HUES48 (cell line): ENCODE data around the gene NUDT5.
A peak's percentile ranks its signal among the peaks of the same experiment; 100 is the strongest.

Experiments
- H3K27ac ChIP-seq: one replicate; pipeline ENCODE4 v1.7.0; 2013; ENCODE audit warnings: low read depth, low read length, inconsistent platforms
- H3K27me3 ChIP-seq: 2 replicates; pipeline ENCODE4 v1.6.1; 2013; ENCODE audit warnings: mild to moderate bottlenecking, low read length; ENCODE audit not compliant: control insufficient read depth, insufficient read depth
- H3K36me3 ChIP-seq: 2 replicates; pipeline ENCODE4 v1.6.1; 2013; ENCODE audit warnings: low read length; ENCODE audit not compliant: control insufficient read depth, insufficient read depth
- H3K4me1 ChIP-seq: 2 replicates; pipeline ENCODE4 v1.6.1; 2013; ENCODE audit warnings: mild to moderate bottlenecking, low read length; ENCODE audit not compliant: control insufficient read depth, insufficient read depth
- H3K4me3 ChIP-seq: 2 replicates; pipeline ENCODE4 v1.5.1; 2013; ENCODE audit warnings: mild to moderate bottlenecking, low read depth, low read length
- H3K9ac ChIP-seq: 2 replicates; pipeline ENCODE4 v1.6.1; 2013; ENCODE audit warnings: mild to moderate bottlenecking, low read depth, low read length, moderate library complexity
- H3K9me3 ChIP-seq: 2 replicates; pipeline ENCODE4 v1.6.1; 2013; ENCODE audit warnings: low read length; ENCODE audit not compliant: control insufficient read depth, insufficient read depth

NUDT5 gene

GRCh38 chr10:12162927-12163326 lies 32.8 kb downstream of the NUDT5 start:
- no peak overlapping the region for H3K27ac ChIP-seq
- no peak overlapping the region for H3K9ac ChIP-seq
- no peaks in the 10 kb centered on the region for H3K27me3 ChIP-seq
- H3K36me3 ChIP-seq, result peaks cover 82% of the 10 kb centered on the region
- H3K4me3 ChIP-seq, result no peak overlapping the region
- H3K9me3 ChIP-seq, result no peaks in the 10 kb centered on the region
- H3K4me1 ChIP-seq, result no peaks in the 10 kb centered on the region

GRCh38 chr10:12160664-12161063 lies 35.0 kb downstream of the NUDT5 start:
- Histone ChIP-seq H3K4me3 (no peak overlapping the region), H3K36me3 (peaks cover 77% of the 10 kb centered on the region), H3K9ac (no peak overlapping the region), H3K27ac (no peak overlapping the region), H3K27me3 (no peaks in the 10 kb centered on the region), H3K9me3 (no peaks in the 10 kb centered on the region), H3K4me1 (no peaks in the 10 kb centered on the region)

GRCh38 chr10:12158111-12158510 lies 37.6 kb downstream of the NUDT5 start:
- H3K4me1 ChIP-seq, result no peaks in the 10 kb centered on the region
- no peak overlapping the region for H3K4me3 ChIP-seq
- H3K9ac ChIP-seq, result no peak overlapping the region
- no peak overlapping the region for H3K27ac ChIP-seq
- H3K9me3 ChIP-seq, result no peaks in the 10 kb centered on the region
- no peaks in the 10 kb centered on the region for H3K27me3 ChIP-seq
- H3K36me3 ChIP-seq, result peaks cover 66% of the 10 kb centered on the region

- Histone ChIP-seq H3K4me1 (no peaks in the 10 kb centered on the region), H3K9me3 (no peaks in the 10 kb centered on the region), H3K4me3 (no peak overlapping the region), H3K27ac (no peak overlapping the region), H3K27me3 (no peaks in the 10 kb centered on the region), H3K36me3 (peaks cover 51% of the 10 kb centered on the region), H3K9ac (no peak overlapping the region)
Measured at GRCh38 chr10:12156367-12157123, 39.1 kb downstream of the NUDT5 start.

GRCh38 chr10:12154516-12154915 lies 41.2 kb downstream of the NUDT5 start:
- Histone ChIP-seq H3K9me3 (no peaks in the 10 kb centered on the region), H3K27ac (no peak overlapping the region), H3K9ac (no peak overlapping the region), H3K27me3 (no peaks in the 10 kb centered on the region), H3K4me3 (no peak overlapping the region), H3K4me1 (no peaks in the 10 kb centered on the region), H3K36me3 (peaks cover 48% of the 10 kb centered on the region)

GRCh38 chr10:12150163-12150562 lies 45.5 kb downstream of the NUDT5 start:
- Histone ChIP-seq H3K9ac (no peak overlapping the region), H3K4me1 (no peaks in the 10 kb centered on the region), H3K36me3 (peaks cover 28% of the 10 kb centered on the region), H3K4me3 (no peak overlapping the region), H3K27me3 (no peaks in the 10 kb centered on the region), H3K9me3 (no peaks in the 10 kb centered on the region), H3K27ac (no peak overlapping the region)

GRCh38 chr10:12144538-12144937 lies 51.2 kb downstream of the NUDT5 start:
- Histone ChIP-seq H3K4me3 (no peak overlapping the region), H3K36me3 (peaks cover 47% of the 10 kb centered on the region), H3K9ac (no peak overlapping the region), H3K9me3 (no peaks in the 10 kb centered on the region), H3K27ac (no peak overlapping the region), H3K27me3 (no peaks in the 10 kb centered on the region), H3K4me1 (no peaks in the 10 kb centered on the region)

- Histone ChIP-seq H3K27me3 (no peaks in the 10 kb centered on the region), H3K9ac (no peak overlapping the region), H3K36me3 (peaks cover 68% of the 10 kb centered on the region), H3K27ac (no peak overlapping the region), H3K4me3 (no peak overlapping the region), H3K4me1 (no peaks in the 10 kb centered on the region), H3K9me3 (no peaks in the 10 kb centered on the region)
Measured at GRCh38 chr10:12140038-12140437, 55.7 kb downstream of the NUDT5 start.

- no peaks in the 10 kb centered on the region for H3K27me3 ChIP-seq
- H3K9me3 ChIP-seq, result no peaks in the 10 kb centered on the region
- no peak overlapping the region for H3K4me3 ChIP-seq
- H3K36me3 ChIP-seq, result peaks cover 37% of the 10 kb centered on the region
- H3K27ac ChIP-seq, result no peak overlapping the region
- no peaks in the 10 kb centered on the region for H3K4me1 ChIP-seq
- no peak overlapping the region for H3K9ac ChIP-seq
Measured at GRCh38 chr10:12135631-12136030, 60.1 kb downstream of the NUDT5 start.

- Histone ChIP-seq H3K27ac (no peak overlapping the region), H3K9me3 (no peaks in the 10 kb centered on the region), H3K36me3 (peaks cover 6% of the 10 kb centered on the region), H3K4me3 (peak overlapping the region; percentile 74), H3K9ac (no peak overlapping the region), H3K4me1 (peaks cover 3% of the 10 kb centered on the region; the same call in 1 of the 2 replicates), H3K27me3 (no peaks in the 10 kb centered on the region)
Measured at GRCh38 chr10:12130237-12130872, 65.3 kb downstream of the NUDT5 start.
